Right lobe of liver (tissue), 4 donors: ENCODE data around the gene ITPA.

Experiments
- POLR2A ChIP-seq: fragments of 450-650 bp; IDR thresholded peaks from one replicate; pipeline ENCODE4 v1.6.1; 2017; ENCODE audit warnings: antibody characterized with exemption, mild to moderate bottlenecking
- TF ChIP-seq, protein P1 (sequence below), 4 donors: fragments of 200-600 bp in 3 of 4; fragments of 450-650 bp in 1 of 4; IDR thresholded peaks; one replicate each; pipeline versions ENCODE4 v1.5.1 to v1.8.0; 2016 to 2022; ENCODE audit warnings: antibody characterized with exemption in 4 of 4, mild to moderate bottlenecking in 2 of 4
- donor health status: DM: no; HTN: no; CAD: no.
- donor health status: DM: no; HTN: no; CAD: no.
- donor health status: DM: no; HTN: yes; CAD: no.

DNA sequence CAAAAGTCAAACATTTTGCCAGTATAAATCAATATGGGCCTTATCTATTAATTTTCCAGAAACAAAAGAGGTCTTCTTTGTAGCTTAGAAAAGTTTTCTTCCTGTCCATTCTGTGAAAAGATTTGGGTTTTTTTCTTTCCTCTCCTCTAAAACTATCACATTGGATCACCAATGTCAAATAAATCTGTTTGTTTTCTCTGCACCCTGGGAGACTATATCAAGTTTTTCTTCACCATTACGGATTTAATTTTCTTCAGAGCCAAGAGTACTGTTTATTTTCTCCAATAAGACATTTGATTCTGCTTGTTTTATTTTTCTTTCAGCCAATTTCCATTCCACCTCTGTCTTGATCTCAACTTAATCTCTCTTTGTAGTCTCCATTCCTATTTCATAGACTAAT lies 34.0 kb upstream of the ITPA start:
- TF ChIP-seq, protein P1, sequence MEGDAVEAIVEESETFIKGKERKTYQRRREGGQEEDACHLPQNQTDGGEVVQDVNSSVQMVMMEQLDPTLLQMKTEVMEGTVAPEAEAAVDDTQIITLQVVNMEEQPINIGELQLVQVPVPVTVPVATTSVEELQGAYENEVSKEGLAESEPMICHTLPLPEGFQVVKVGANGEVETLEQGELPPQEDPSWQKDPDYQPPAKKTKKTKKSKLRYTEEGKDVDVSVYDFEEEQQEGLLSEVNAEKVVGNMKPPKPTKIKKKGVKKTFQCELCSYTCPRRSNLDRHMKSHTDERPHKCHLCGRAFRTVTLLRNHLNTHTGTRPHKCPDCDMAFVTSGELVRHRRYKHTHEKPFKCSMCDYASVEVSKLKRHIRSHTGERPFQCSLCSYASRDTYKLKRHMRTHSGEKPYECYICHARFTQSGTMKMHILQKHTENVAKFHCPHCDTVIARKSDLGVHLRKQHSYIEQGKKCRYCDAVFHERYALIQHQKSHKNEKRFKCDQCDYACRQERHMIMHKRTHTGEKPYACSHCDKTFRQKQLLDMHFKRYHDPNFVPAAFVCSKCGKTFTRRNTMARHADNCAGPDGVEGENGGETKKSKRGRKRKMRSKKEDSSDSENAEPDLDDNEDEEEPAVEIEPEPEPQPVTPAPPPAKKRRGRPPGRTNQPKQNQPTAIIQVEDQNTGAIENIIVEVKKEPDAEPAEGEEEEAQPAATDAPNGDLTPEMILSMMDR (IDR thresholded peaks at IDR 0.05) = no peak
- no peak for TF ChIP-seq POLR2A
